ENCODE measurements around the gene RETSAT.

- TF ChIP-seq CTCF (conservative IDR thresholded peaks at IDR 0.05): no peak
- no peak for TF ChIP-seq EZH2 (IDR thresholded peaks at IDR 0.05; ENCODE audit: low read depth)
These were observed 41.7 kb upstream of the RETSAT start for GRCh38 chr2:85395912-85396475.
